GM23338 (cell line): Measurements from ENCODE around the gene C3orf70. TPM values are rescaled to one million over a fixed set of nuclear protein-coding genes. Genes with fewer than 3 reads are reported as not detected.

ENCODE experiments used
- ATAC-seq: fragments of 200-7000 bp; cut with Tn5 transposase; 3 replicates; pipeline ENCODE4 v1.9.1; 2020
- DNase-seq: peaks from one replicate; pipeline ENCODE4 v3.0.0-alpha.2; 2015; ENCODE audit warnings: low spot score
- H2AFZ ChIP-seq: fragments of 200-600 bp; sonication (generic); 2 replicates; pipeline ENCODE4 v1.8.0; 2016; ENCODE audit warnings: antibody characterized with exemption, mild to moderate bottlenecking, moderate library complexity
- H3F3A ChIP-seq: fragments of 200-600 bp; sonication (generic); replicated peaks from 2 replicates; pipeline ENCODE4 v1.8.0; 2017; ENCODE audit warnings: antibody characterized with exemption, mixed run types, low read depth
- H3K27ac ChIP-seq: fragments of 200-600 bp; sonication (generic); 2 replicates; pipeline ENCODE4 v1.6.1; 2016; ENCODE audit warnings: low read depth
- H3K27me3 ChIP-seq: fragments of 200-600 bp; sonication (generic); 2 replicates; pipeline ENCODE4 v1.8.0; 2016; ENCODE audit warnings: mild to moderate bottlenecking, mixed run types, moderate library complexity; ENCODE audit not compliant: insufficient read depth
- H3K36me3 ChIP-seq: fragments of 200-600 bp; sonication (generic); 2 replicates; pipeline ENCODE4 v1.8.0; 2016; ENCODE audit warnings: mild to moderate bottlenecking; ENCODE audit not compliant: insufficient read depth
- H3K4me1 ChIP-seq: fragments of 200-600 bp; sonication (generic); 2 replicates; pipeline ENCODE4 v1.8.0; 2016; ENCODE audit warnings: mild to moderate bottlenecking, moderate library complexity; ENCODE audit not compliant: insufficient read depth
- H3K4me2 ChIP-seq: fragments of 200-600 bp; sonication (generic); 2 replicates; pipeline ENCODE4 v1.7.1; 2017; ENCODE audit warnings: mixed run types
- H3K4me3 ChIP-seq: fragments of 200-600 bp; sonication (generic); 2 replicates; pipeline ENCODE4 v1.6.1; 2016; ENCODE audit warnings: mixed run types
- H3K79me2 ChIP-seq: fragments of 200-600 bp; sonication (generic); replicated peaks from 2 replicates; pipeline ENCODE4 v1.8.0; 2017; ENCODE audit warnings: mild to moderate bottlenecking; ENCODE audit not compliant: insufficient read depth
- H3K9me2 ChIP-seq: fragments of 200-600 bp; sonication (generic); 2 replicates; pipeline ENCODE4 v1.8.0; 2017; ENCODE audit not compliant: insufficient read depth
- H4K20me1 ChIP-seq: fragments of 200-600 bp; sonication (generic); replicated peaks from 2 replicates; pipeline ENCODE4 v1.8.0; 2017; ENCODE audit warnings: mild to moderate bottlenecking; ENCODE audit not compliant: insufficient read depth
- H3K27ac Mint-ChIP-seq: 2 replicates; pipeline ENCODE4 v1.8.0; 2020; ENCODE audit warnings: inconsistent platforms, mild to moderate bottlenecking, moderate library complexity, mixed read lengths
- H3K27me3 Mint-ChIP-seq: 3 replicates; pipeline ENCODE4 v1.8.0; 2022; ENCODE audit warnings: low read depth, mild to moderate bottlenecking, moderate library complexity, mixed read lengths, inconsistent platforms; ENCODE audit not compliant: insufficient read depth, poor library complexity
- H3K36me3 Mint-ChIP-seq: 3 replicates; pipeline ENCODE4 v1.8.0; 2021; ENCODE audit warnings: low read depth, mild to moderate bottlenecking, inconsistent platforms, moderate library complexity, mixed read lengths
- H3K4me1 Mint-ChIP-seq: 3 replicates; pipeline ENCODE4 v1.8.0; 2020; ENCODE audit warnings: mild to moderate bottlenecking, inconsistent platforms, mixed read lengths
- H3K4me3 Mint-ChIP-seq: 3 replicates; pipeline ENCODE4 v1.8.0; 2021; ENCODE audit warnings: moderate library complexity, mild to moderate bottlenecking, inconsistent platforms, mixed read lengths
- H3K9me3 Mint-ChIP-seq: 3 replicates; pipeline ENCODE4 v1.8.0; 2020; ENCODE audit warnings: moderate library complexity, mild to moderate bottlenecking, inconsistent platforms, mixed read lengths
- CREB1 ChIP-seq: fragments of 250-450 bp; sonication (Bioruptor Pico); IDR thresholded peaks from 2 replicates; pipeline ENCODE4 v1.5.0; 2020; ENCODE audit warnings: low read depth, mild to moderate bottlenecking, moderate library complexity
- EZH2 ChIP-seq: fragments of 200-600 bp; sonication (generic); IDR thresholded peaks from one replicate; pipeline ENCODE4 v1.8.0; 2017; ENCODE audit warnings: antibody characterized with exemption, mild to moderate bottlenecking, low read depth; ENCODE audit not compliant: unreplicated experiment
- NANOG ChIP-seq: IDR thresholded peaks from 2 replicates; pipeline ENCODE4 v1.6.1; 2016; ENCODE audit warnings: antibody characterized with exemption, borderline replicate concordance
- POLR2AphosphoS5 ChIP-seq: IDR thresholded peaks from 2 replicates; pipeline ENCODE4 v1.6.1; 2016; ENCODE audit warnings: antibody characterized with exemption, low read depth
- REST ChIP-seq: IDR thresholded peaks from one replicate; pipeline ENCODE4 v1.6.1; 2018; ENCODE audit warnings: antibody characterized with exemption; ENCODE audit not compliant: unreplicated experiment
- STAT1 ChIP-seq: IDR thresholded peaks from one replicate; pipeline ENCODE4 v1.6.1; 2016; ENCODE audit warnings: antibody characterized with exemption; ENCODE audit not compliant: unreplicated experiment
- ZNF114 ChIP-seq: fragments of 250-450 bp; sonication (Bioruptor Pico); IDR thresholded peaks from 2 replicates; pipeline ENCODE4 v1.5.0; 2020; ENCODE audit warnings: mild to moderate bottlenecking, moderate library complexity
- ZNF331 ChIP-seq: fragments of 250-450 bp; sonication (Bioruptor Pico); IDR thresholded peaks from 2 replicates; pipeline ENCODE4 v1.5.0; 2020; ENCODE audit warnings: low read depth, mild to moderate bottlenecking, moderate library complexity
- polyA plus RNA-seq: library from polyadenylated mRNA; unstranded; fragments of >200 nt; fragmentation: Nextera tagmentation; extraction: Ambion mirVana; gene quantifications from 2 replicates; pipeline ENCODE4 v1.2.1, GENCODE V29; 2016
- total RNA-seq: library from RNA; depleted of rRNA; stranded (reverse); fragments of >200 nt; shearing (Covaris generic); gene quantifications from 2 replicates; pipeline ENCODE4 v1.2.3, GENCODE V29; 2014
- TF ChIP-seq, protein P1 (sequence below): IDR thresholded peaks from 2 replicates; pipeline ENCODE4 v1.6.1; 2016; ENCODE audit warnings: antibody characterized with exemption
- TF ChIP-seq, protein P2 (sequence below): fragments of 250-450 bp; sonication (Bioruptor Pico); IDR thresholded peaks from 2 replicates; pipeline ENCODE4 v1.5.0; 2020; ENCODE audit warnings: mild to moderate bottlenecking, moderate library complexity
- TF ChIP-seq, protein P3 (sequence below), 2 experiments: fragments of 200-600 bp in 1 of 2; sonication (generic) in 1 of 2; conservative IDR thresholded peaks; 2 replicates each; pipeline versions ENCODE4 v1.5.1 to v1.6.1; 2016 to 2017; ENCODE audit warnings: antibody characterized with exemption in 2 of 2, low read depth in 2 of 2, mild to moderate bottlenecking in 2 of 2, moderate library complexity in 1 of 2

C3orf70 gene
- total and polyA plus RNA-seq, 2 experiments from 2014 or later: 0.45 to 1.5 TPM

GRCh38 chr3:185144784-185145183 is 8.1 kb downstream of the C3orf70 start:
- no peaks in the 10 kb centered on the region for H3K9me2 ChIP-seq
- H3K4me3 Mint-ChIP-seq: no peak overlapping the region
- DNase-seq (no peak), ATAC-seq (no peak)
- no peak overlapping the region for H3K4me2 ChIP-seq
- peaks cover 16% of the 10 kb centered on the region for H3K4me1 ChIP-seq
- no peaks in the 10 kb centered on the region for H3K27me3 Mint-ChIP-seq
- H3K4me3 ChIP-seq: no peak overlapping the region
- H3K4me1 Mint-ChIP-seq: no peaks in the 10 kb centered on the region
- no peaks in the 10 kb centered on the region; the same call in 2 of the 3 replicates for H3K9me3 Mint-ChIP-seq
- no peaks in the 10 kb centered on the region for H3K79me2 ChIP-seq
- no peak overlapping the region for H3K27ac ChIP-seq
- H3K27ac Mint-ChIP-seq: no peak overlapping the region
- TF ChIP-seq CREB1: no peak
- TF ChIP-seq, protein P1, sequence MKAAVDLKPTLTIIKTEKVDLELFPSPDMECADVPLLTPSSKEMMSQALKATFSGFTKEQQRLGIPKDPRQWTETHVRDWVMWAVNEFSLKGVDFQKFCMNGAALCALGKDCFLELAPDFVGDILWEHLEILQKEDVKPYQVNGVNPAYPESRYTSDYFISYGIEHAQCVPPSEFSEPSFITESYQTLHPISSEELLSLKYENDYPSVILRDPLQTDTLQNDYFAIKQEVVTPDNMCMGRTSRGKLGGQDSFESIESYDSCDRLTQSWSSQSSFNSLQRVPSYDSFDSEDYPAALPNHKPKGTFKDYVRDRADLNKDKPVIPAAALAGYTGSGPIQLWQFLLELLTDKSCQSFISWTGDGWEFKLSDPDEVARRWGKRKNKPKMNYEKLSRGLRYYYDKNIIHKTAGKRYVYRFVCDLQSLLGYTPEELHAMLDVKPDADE: no peak
- TF ChIP-seq EZH2: no peak
- no peak for TF ChIP-seq STAT1
- TF ChIP-seq NANOG: no peak
- no peak for TF ChIP-seq REST
- TF ChIP-seq ZNF114 (CRISPR knock-in tag): no peak
- no peak for TF ChIP-seq ZNF331
- no peak for TF ChIP-seq POLR2AphosphoS5
- TF ChIP-seq, protein P2, sequence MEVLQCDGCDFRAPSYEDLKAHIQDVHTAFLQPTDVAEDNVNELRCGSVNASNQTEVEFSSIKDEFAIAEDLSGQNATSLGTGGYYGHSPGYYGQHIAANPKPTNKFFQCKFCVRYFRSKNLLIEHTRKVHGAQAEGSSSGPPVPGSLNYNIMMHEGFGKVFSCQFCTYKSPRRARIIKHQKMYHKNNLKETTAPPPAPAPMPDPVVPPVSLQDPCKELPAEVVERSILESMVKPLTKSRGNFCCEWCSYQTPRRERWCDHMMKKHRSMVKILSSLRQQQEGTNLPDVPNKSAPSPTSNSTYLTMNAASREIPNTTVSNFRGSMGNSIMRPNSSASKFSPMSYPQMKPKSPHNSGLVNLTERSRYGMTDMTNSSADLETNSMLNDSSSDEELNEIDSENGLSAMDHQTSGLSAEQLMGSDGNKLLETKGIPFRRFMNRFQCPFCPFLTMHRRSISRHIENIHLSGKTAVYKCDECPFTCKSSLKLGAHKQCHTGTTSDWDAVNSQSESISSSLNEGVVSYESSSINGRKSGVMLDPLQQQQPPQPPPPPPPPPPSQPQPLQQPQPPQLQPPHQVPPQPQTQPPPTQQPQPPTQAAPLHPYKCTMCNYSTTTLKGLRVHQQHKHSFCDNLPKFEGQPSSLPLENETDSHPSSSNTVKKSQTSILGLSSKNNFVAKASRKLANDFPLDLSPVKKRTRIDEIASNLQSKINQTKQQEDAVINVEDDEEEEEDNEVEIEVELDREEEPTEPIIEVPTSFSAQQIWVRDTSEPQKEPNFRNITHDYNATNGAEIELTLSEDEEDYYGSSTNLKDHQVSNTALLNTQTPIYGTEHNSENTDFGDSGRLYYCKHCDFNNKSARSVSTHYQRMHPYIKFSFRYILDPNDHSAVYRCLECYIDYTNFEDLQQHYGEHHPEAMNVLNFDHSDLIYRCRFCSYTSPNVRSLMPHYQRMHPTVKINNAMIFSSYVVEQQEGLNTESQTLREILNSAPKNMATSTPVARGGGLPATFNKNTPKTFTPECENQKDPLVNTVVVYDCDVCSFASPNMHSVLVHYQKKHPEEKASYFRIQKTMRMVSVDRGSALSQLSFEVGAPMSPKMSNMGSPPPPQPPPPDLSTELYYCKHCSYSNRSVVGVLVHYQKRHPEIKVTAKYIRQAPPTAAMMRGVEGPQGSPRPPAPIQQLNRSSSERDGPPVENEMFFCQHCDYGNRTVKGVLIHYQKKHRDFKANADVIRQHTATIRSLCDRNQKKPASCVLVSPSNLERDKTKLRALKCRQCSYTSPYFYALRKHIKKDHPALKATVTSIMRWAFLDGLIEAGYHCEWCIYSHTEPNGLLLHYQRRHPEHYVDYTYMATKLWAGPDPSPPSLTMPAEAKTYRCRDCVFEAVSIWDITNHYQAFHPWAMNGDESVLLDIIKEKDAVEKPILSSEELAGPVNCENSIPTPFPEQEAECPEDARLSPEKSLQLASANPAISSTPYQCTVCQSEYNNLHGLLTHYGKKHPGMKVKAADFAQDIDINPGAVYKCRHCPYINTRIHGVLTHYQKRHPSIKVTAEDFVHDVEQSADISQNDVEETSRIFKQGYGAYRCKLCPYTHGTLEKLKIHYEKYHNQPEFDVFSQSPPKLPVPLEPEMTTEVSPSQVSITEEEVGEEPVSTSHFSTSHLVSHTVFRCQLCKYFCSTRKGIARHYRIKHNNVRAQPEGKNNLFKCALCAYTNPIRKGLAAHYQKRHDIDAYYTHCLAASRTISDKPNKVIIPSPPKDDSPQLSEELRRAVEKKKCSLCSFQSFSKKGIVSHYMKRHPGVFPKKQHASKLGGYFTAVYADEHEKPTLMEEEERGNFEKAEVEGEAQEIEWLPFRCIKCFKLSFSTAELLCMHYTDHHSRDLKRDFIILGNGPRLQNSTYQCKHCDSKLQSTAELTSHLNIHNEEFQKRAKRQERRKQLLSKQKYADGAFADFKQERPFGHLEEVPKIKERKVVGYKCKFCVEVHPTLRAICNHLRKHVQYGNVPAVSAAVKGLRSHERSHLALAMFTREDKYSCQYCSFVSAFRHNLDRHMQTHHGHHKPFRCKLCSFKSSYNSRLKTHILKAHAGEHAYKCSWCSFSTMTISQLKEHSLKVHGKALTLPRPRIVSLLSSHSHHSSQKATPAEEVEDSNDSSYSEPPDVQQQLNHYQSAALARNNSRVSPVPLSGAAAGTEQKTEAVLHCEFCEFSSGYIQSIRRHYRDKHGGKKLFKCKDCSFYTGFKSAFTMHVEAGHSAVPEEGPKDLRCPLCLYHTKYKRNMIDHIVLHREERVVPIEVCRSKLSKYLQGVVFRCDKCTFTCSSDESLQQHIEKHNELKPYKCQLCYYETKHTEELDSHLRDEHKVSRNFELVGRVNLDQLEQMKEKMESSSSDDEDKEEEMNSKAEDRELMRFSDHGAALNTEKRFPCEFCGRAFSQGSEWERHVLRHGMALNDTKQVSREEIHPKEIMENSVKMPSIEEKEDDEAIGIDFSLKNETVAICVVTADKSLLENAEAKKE: no peak
- TF ChIP-seq, protein P3, sequence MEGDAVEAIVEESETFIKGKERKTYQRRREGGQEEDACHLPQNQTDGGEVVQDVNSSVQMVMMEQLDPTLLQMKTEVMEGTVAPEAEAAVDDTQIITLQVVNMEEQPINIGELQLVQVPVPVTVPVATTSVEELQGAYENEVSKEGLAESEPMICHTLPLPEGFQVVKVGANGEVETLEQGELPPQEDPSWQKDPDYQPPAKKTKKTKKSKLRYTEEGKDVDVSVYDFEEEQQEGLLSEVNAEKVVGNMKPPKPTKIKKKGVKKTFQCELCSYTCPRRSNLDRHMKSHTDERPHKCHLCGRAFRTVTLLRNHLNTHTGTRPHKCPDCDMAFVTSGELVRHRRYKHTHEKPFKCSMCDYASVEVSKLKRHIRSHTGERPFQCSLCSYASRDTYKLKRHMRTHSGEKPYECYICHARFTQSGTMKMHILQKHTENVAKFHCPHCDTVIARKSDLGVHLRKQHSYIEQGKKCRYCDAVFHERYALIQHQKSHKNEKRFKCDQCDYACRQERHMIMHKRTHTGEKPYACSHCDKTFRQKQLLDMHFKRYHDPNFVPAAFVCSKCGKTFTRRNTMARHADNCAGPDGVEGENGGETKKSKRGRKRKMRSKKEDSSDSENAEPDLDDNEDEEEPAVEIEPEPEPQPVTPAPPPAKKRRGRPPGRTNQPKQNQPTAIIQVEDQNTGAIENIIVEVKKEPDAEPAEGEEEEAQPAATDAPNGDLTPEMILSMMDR (conservative IDR thresholded peaks at IDR 0.05; ENCODE audit: low read depth in 2 of 2): no peak
- no peak overlapping the region for H2AFZ ChIP-seq
- H4K20me1 ChIP-seq: no peaks in the 10 kb centered on the region
- H3K36me3 ChIP-seq: no peaks in the 10 kb centered on the region
- H3K36me3 Mint-ChIP-seq: no peaks in the 10 kb centered on the region
- peaks cover 5% of the 10 kb centered on the region for H3K27me3 ChIP-seq
- H3F3A ChIP-seq: no peaks in the 10 kb centered on the region
